ENCODE results near the gene PFN3. TPM values are rescaled to one million over a fixed set of nuclear protein-coding genes. Genes with fewer than 3 reads are reported as not detected.

PFN3 gene
- total and polyA plus RNA-seq, 2 experiments from 2014 or later: 1.9 to 2.0 TPM

DNA sequence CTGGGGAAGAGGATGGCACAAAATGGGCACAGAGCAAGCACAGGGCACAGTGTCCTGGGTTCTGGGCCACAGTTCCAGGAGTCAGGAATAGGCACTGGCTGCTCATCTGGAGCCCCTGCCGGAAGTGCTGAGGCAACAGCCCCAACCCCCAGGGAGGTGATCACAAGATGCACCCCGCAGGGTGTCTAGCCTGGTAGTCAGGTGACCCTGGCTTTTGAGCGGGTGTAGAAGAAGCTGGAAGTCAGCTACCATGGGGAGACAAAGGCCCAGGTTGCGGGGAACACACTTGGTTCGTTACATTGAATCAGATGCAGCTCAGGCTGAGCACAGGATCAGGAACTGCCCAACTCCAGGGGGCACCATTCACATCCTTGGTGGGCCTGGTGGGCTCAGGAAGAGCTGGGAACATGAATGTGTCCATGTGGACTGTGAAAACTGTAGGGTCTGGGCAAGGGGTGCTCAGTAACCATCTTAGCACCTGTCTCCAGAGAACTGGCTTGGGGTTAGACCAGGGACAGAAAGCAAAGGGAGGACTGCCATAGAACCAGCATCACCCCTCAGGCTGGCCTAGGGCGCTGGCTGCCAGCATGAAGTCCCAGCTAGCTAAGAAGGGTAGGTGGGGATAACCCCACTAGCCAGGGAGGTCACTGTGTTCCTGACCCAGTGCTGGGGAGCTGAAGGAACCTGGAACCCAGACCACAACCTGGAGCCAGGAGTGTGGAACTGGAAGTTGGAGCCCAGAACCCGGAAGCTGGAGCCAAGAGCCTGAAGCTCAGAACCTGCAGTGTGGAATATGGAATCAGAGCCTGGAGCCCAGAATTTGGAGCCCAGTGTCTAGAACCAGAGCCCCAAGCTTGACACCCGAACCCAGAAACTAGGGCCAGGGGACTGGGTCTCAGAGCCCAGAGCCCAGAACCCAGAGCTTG, 22.3 kb downstream of the PFN3 start:
- ATAC-seq: no peak

DNA sequence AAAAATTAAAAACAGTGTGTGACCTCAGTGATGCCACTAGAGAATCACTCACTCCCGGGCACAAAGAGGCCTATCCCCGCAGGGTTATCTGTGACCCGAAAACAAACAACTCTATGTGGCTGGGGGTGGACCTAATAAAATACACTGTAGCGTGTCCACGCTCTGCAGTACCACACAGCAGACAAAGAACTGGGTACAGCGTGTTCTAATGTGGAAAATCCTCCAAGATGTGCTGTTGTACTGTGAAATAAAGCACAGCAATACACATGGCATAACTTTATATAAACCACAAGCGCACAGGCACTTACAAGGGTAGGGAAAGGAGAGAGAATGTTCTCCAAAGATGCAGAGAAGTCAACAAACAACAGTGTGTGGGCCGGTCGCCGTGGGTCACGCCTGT, 24.4 kb downstream of the PFN3 start:
- H3K9me3 Mint-ChIP-seq: no peaks in the 10 kb centered on the region
- ATAC-seq: no peak
- Histone ChIP-seq H3K4me2 (no peak overlapping the region), H3K27ac (ENCODE audit: low read depth) (no peak overlapping the region), H3F3A (replicated peaks; ENCODE audit: low read depth) (0 out of 2 replicates have a peak, but pooled peaks cover 2% of the 10 kb centered on the region), H3K79me2 (replicated peaks; ENCODE audit: insufficient read depth) (no peaks in the 10 kb centered on the region), H3K4me1 (ENCODE audit: insufficient read depth) (peaks cover 18% of the 10 kb centered on the region), H3K36me3 (ENCODE audit: insufficient read depth) (no peaks in the 10 kb centered on the region), H3K9me2 (ENCODE audit: insufficient read depth) (no peaks in the 10 kb centered on the region), H4K20me1 (replicated peaks; ENCODE audit: insufficient read depth) (no peaks in the 10 kb centered on the region), H2AFZ (no peak overlapping the region), H3K27me3 (ENCODE audit: insufficient read depth) (no peaks in the 10 kb centered on the region), H3K4me3 (no peak overlapping the region)
- peaks cover 19% of the 10 kb centered on the region for H3K4me1 Mint-ChIP-seq
- H3K27me3 Mint-ChIP-seq (ENCODE audit: insufficient read depth, low read depth, poor library complexity): peaks cover 20% of the 10 kb centered on the region
- no peaks in the 10 kb centered on the region for H3K36me3 Mint-ChIP-seq (ENCODE audit: low read depth)
- no peak for DNase-seq (ENCODE audit: low spot score)
- H3K27ac Mint-ChIP-seq: no peak overlapping the region
- H3K4me3 Mint-ChIP-seq: no peak overlapping the region
- TF ChIP-seq, protein P1, sequence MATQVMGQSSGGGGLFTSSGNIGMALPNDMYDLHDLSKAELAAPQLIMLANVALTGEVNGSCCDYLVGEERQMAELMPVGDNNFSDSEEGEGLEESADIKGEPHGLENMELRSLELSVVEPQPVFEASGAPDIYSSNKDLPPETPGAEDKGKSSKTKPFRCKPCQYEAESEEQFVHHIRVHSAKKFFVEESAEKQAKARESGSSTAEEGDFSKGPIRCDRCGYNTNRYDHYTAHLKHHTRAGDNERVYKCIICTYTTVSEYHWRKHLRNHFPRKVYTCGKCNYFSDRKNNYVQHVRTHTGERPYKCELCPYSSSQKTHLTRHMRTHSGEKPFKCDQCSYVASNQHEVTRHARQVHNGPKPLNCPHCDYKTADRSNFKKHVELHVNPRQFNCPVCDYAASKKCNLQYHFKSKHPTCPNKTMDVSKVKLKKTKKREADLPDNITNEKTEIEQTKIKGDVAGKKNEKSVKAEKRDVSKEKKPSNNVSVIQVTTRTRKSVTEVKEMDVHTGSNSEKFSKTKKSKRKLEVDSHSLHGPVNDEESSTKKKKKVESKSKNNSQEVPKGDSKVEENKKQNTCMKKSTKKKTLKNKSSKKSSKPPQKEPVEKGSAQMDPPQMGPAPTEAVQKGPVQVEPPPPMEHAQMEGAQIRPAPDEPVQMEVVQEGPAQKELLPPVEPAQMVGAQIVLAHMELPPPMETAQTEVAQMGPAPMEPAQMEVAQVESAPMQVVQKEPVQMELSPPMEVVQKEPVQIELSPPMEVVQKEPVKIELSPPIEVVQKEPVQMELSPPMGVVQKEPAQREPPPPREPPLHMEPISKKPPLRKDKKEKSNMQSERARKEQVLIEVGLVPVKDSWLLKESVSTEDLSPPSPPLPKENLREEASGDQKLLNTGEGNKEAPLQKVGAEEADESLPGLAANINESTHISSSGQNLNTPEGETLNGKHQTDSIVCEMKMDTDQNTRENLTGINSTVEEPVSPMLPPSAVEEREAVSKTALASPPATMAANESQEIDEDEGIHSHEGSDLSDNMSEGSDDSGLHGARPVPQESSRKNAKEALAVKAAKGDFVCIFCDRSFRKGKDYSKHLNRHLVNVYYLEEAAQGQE (IDR thresholded peaks at IDR 0.05; ENCODE audit: unreplicated experiment): no peak
- TF ChIP-seq POLR2AphosphoS5 (IDR thresholded peaks at IDR 0.05; ENCODE audit: low read depth) (no peak), EZH2 (IDR thresholded peaks at IDR 0.05; ENCODE audit: low read depth, unreplicated experiment) (no peak), CREB1 (CRISPR knock-in tag; IDR thresholded peaks at IDR 0.05; ENCODE audit: low read depth) (no peak)
- TF ChIP-seq, protein P2, sequence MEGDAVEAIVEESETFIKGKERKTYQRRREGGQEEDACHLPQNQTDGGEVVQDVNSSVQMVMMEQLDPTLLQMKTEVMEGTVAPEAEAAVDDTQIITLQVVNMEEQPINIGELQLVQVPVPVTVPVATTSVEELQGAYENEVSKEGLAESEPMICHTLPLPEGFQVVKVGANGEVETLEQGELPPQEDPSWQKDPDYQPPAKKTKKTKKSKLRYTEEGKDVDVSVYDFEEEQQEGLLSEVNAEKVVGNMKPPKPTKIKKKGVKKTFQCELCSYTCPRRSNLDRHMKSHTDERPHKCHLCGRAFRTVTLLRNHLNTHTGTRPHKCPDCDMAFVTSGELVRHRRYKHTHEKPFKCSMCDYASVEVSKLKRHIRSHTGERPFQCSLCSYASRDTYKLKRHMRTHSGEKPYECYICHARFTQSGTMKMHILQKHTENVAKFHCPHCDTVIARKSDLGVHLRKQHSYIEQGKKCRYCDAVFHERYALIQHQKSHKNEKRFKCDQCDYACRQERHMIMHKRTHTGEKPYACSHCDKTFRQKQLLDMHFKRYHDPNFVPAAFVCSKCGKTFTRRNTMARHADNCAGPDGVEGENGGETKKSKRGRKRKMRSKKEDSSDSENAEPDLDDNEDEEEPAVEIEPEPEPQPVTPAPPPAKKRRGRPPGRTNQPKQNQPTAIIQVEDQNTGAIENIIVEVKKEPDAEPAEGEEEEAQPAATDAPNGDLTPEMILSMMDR (conservative IDR thresholded peaks at IDR 0.05; ENCODE audit: low read depth in 2 of 2): no peak

More for the DNA sequence above, 22.3 kb downstream of the PFN3 start:
- TF ChIP-seq, protein P2 (conservative IDR thresholded peaks at IDR 0.05; ENCODE audit: low read depth in 2 of 2): peak; percentile 12 to 38; a peak in 2 of 4 replicates
- TF ChIP-seq ZNF331 (CRISPR knock-in tag; IDR thresholded peaks at IDR 0.05; ENCODE audit: low read depth): no peak
- peaks cover 12% of the 10 kb centered on the region; the same call in 1 of the 2 replicates for H3K4me1 ChIP-seq (ENCODE audit: insufficient read depth)
- H3K27ac ChIP-seq (ENCODE audit: low read depth): no peak overlapping the region
- H3K27me3 Mint-ChIP-seq (ENCODE audit: insufficient read depth, low read depth, poor library complexity): peaks cover 29% of the 10 kb centered on the region
- no peak overlapping the region for H3K4me3 Mint-ChIP-seq
- H3K4me2 ChIP-seq: no peak overlapping the region
- H3K27me3 ChIP-seq (ENCODE audit: insufficient read depth): no peaks in the 10 kb centered on the region
- H3K27ac Mint-ChIP-seq: no peak overlapping the region
- H3K79me2 ChIP-seq (replicated peaks; ENCODE audit: insufficient read depth): no peaks in the 10 kb centered on the region
- no peaks in the 10 kb centered on the region for H3K9me3 Mint-ChIP-seq
- H2AFZ ChIP-seq: no peak overlapping the region
- H3K4me1 Mint-ChIP-seq: peaks cover 20% of the 10 kb centered on the region
- H3K36me3 ChIP-seq (ENCODE audit: insufficient read depth): no peaks in the 10 kb centered on the region
- no peaks in the 10 kb centered on the region for H4K20me1 ChIP-seq (replicated peaks; ENCODE audit: insufficient read depth)
- no peaks in the 10 kb centered on the region for H3K9me2 ChIP-seq (ENCODE audit: insufficient read depth)
- no peaks in the 10 kb centered on the region for H3K36me3 Mint-ChIP-seq (ENCODE audit: low read depth)
- H3F3A ChIP-seq (replicated peaks; ENCODE audit: low read depth): 0 out of 2 replicates have a peak, but pooled peaks cover 2% of the 10 kb centered on the region
- H3K4me3 ChIP-seq: no peak overlapping the region
- DNase-seq (ENCODE audit: low spot score): no peak

Measured in GM23338 (cell line).